Thoracic aorta (tissue), 2 donors: ENCODE results near the gene FRMPD1. TPM values are rescaled to one million over a fixed set of nuclear protein-coding genes. Genes with fewer than 3 reads are reported as not detected.

ENCODE experiments used
- ATAC-seq: fragments of 150-250 bp; one replicate; pipeline ENCODE4 v1.8.0; 2017; ENCODE audit warnings: low read depth; ENCODE audit not compliant: insufficient number of reproducible peaks, low FRiP score
- DNase-seq: peaks from one replicate; pipeline ENCODE4 v3.0.0-alpha.2; 2020; ENCODE audit warnings: low spot score
- H3K27ac ChIP-seq, 2 donors: fragments of 200-600 bp; sonication (generic); 1 replicate in 1 of 2; 2 replicates in 1 of 2; pipeline ENCODE4 v1.5.1; 2016; ENCODE audit warnings: mild to moderate bottlenecking in 2 of 2, moderate library complexity in 2 of 2
- H3K27me3 ChIP-seq: fragments of 200-600 bp; sonication (generic); replicated peaks from 2 replicates; pipeline ENCODE4 v1.6.0; 2016; ENCODE audit warnings: mild to moderate bottlenecking; ENCODE audit not compliant: insufficient read depth
- H3K36me3 ChIP-seq: fragments of 200-600 bp; sonication (generic); one replicate; pipeline ENCODE4 v1.5.1; 2016
- H3K4me1 ChIP-seq, 2 donors: fragments of 200-600 bp; sonication (generic); 1 replicate in 1 of 2; 2 replicates in 1 of 2; pipeline versions ENCODE4 v1.5.1 to v1.6.0; 2016; ENCODE audit warnings: low read depth in 2 of 2, mild to moderate bottlenecking in 1 of 2; ENCODE audit not compliant: control insufficient read depth in 1 of 2
- H3K4me3 ChIP-seq: fragments of 200-600 bp; sonication (generic); 2 replicates; pipeline ENCODE4 v1.5.1; 2016; ENCODE audit warnings: mild to moderate bottlenecking
- H3K9me3 ChIP-seq: fragments of 200-600 bp; sonication (generic); 2 replicates; pipeline ENCODE4 v1.5.1; 2016
- total RNA-seq, 2 donors: library from RNA; depleted of rRNA; stranded (reverse); fragments of >200 nt; gene quantifications; one replicate each; pipeline versions ENCODE4 v1.1.0 to v1.2.3, GENCODE V29; 2016
- TF ChIP-seq, protein P1 (sequence below): fragments of 200-600 bp; sonication (generic); IDR thresholded peaks from one replicate; pipeline ENCODE4 v1.5.1; 2019; ENCODE audit warnings: antibody characterized with exemption

The FRMPD1 gene
- total RNA-seq, 2 donors from 2014 or later: 0.27 TPM; not detected in 1

- Histone ChIP-seq H3K4me3 (no peak overlapping the region), H3K9me3 (no peaks in the 10 kb centered on the region), H3K27ac (no peak overlapping the region), H3K4me1 (no peaks in the 10 kb centered on the region), H3K27me3 (no peaks in the 10 kb centered on the region), H3K36me3 (no peaks in the 10 kb centered on the region)
- TF ChIP-seq, protein P1, sequence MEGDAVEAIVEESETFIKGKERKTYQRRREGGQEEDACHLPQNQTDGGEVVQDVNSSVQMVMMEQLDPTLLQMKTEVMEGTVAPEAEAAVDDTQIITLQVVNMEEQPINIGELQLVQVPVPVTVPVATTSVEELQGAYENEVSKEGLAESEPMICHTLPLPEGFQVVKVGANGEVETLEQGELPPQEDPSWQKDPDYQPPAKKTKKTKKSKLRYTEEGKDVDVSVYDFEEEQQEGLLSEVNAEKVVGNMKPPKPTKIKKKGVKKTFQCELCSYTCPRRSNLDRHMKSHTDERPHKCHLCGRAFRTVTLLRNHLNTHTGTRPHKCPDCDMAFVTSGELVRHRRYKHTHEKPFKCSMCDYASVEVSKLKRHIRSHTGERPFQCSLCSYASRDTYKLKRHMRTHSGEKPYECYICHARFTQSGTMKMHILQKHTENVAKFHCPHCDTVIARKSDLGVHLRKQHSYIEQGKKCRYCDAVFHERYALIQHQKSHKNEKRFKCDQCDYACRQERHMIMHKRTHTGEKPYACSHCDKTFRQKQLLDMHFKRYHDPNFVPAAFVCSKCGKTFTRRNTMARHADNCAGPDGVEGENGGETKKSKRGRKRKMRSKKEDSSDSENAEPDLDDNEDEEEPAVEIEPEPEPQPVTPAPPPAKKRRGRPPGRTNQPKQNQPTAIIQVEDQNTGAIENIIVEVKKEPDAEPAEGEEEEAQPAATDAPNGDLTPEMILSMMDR: no peak
- DNase-seq: no peak
- no peak for ATAC-seq
Observed at GRCh38 chr9:37677435-37677834, 26.7 kb downstream of the FRMPD1 start.

GRCh38 chr9:37678789-37679273 is 28.1 kb downstream of the FRMPD1 start:
- Histone ChIP-seq H3K4me3 (no peak overlapping the region), H3K4me1 (no peaks in the 10 kb centered on the region), H3K27me3 (no peaks in the 10 kb centered on the region), H3K9me3 (no peaks in the 10 kb centered on the region), H3K27ac (no peak overlapping the region), H3K36me3 (no peaks in the 10 kb centered on the region)
- ATAC-seq (no peak), DNase-seq (no peak)
- TF ChIP-seq, protein P1: no peak

- H3K36me3 ChIP-seq: no peaks in the 10 kb centered on the region
- H3K4me3 ChIP-seq: no peak overlapping the region
- ATAC-seq (no peak), DNase-seq (no peak)
- H3K4me1 ChIP-seq: no peaks in the 10 kb centered on the region
- H3K27ac ChIP-seq: no peak overlapping the region
- no peaks in the 10 kb centered on the region for H3K27me3 ChIP-seq
- TF ChIP-seq, protein P1: no peak
- no peaks in the 10 kb centered on the region for H3K9me3 ChIP-seq
Observed at GRCh38 chr9:37679649-37680402, 29.1 kb downstream of the FRMPD1 start.

GRCh38 chr9:37682951-37683350 is 32.2 kb downstream of the FRMPD1 start:
- H3K27ac ChIP-seq: no peak overlapping the region
- TF ChIP-seq, protein P1: no peak
- H3K36me3 ChIP-seq: no peaks in the 10 kb centered on the region
- H3K9me3 ChIP-seq: no peaks in the 10 kb centered on the region
- no peaks in the 10 kb centered on the region for H3K4me1 ChIP-seq
- ATAC-seq (no peak), DNase-seq (no peak)
- no peaks in the 10 kb centered on the region for H3K27me3 ChIP-seq
- no peak overlapping the region for H3K4me3 ChIP-seq

GRCh38 chr9:37683531-37684371 is 33.0 kb downstream of the FRMPD1 start:
- Histone ChIP-seq H3K27me3 (no peaks in the 10 kb centered on the region), H3K4me1 (no peaks in the 10 kb centered on the region), H3K27ac (no peak overlapping the region), H3K36me3 (no peaks in the 10 kb centered on the region), H3K9me3 (no peaks in the 10 kb centered on the region), H3K4me3 (no peak overlapping the region)
- ATAC-seq (no peak), DNase-seq (no peak)
- TF ChIP-seq, protein P1: no peak
